ENCODE measurements around the gene CHN1.
A peak's percentile ranks its signal among the peaks of the same experiment; 100 is the strongest.

Gene CHN1

DNA sequence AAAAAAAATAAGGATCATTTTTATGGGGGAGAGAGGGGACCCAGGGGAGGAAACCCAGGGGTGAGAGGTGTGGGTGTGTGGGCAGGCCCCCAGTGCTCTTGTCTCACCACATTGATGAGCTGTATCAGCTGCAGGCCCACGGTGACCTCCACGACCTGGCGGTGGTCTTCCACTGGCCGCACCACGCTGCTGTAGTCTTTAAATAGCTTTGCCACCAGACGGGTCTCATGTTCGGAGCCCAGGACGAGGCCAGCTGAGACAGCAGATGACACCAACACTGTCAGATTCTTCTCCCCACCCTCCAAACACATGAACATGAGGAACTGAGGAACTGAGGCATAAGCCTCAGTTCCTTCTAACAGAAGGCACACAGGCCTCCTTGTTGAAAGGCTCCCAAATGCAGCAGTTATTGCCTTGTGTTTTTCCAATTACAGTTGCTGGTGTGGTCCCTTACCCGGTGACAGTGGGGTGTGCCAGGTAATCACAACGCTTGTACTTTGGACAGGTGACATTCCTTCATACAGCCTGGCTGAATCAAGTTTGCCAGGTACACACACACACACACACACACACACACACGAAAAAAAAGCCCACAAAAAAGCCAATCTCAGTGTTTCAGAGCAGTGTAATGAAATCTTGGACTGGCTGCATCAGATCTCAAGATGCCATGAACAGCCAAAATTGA is 245.7 kb downstream of the CHN1 start:
- no peak for DNase-seq

DNA sequence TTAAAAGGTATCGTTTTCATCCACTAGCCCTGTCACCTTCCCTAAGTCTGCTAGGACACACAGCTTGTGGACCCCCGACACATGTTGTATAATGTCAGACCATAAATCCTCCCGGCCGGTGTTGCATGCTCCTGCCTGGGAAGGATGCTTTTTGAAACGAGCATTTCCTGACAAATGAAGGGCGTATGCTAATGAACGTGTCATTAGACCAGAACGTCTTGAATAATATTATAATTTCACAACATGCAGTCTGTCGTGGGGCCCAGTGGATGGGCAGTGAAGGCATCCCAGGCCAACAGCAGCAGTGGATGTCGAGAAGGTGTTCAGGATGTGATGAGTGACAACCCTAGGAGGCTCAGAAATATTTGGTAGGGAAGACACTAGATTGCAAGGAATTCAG is 248.4 kb downstream of the CHN1 start:
- DNase-seq: no peak

DNA sequence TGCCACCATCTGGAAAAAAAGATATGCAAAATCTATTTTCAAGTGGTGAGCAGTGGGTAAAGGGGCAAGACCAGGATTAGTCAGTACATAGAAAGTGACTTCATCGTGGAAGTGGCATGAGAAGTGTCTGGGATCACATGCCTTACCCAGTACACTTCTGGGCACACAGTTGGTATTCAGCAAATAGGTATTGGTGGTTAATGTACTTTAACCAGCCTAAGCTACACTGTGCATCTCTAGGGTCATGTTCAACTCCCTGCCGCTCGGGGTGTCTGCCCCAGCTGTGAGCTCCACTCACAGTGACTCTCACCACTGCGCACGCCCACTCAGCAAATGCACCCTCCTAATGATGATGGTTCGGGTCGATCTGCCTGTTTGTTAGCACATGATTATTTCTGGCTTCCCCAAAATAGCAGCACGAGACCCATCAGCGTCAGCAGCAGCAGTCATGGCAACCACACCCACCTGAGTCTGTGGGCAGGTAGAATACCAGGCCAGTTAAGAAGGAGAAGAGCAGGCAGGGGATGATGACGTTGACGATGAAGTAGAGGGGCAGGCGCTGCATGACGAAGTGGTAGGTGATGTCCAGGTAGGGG is 252.0 kb downstream of the CHN1 start:
- no peak for DNase-seq

DNA sequence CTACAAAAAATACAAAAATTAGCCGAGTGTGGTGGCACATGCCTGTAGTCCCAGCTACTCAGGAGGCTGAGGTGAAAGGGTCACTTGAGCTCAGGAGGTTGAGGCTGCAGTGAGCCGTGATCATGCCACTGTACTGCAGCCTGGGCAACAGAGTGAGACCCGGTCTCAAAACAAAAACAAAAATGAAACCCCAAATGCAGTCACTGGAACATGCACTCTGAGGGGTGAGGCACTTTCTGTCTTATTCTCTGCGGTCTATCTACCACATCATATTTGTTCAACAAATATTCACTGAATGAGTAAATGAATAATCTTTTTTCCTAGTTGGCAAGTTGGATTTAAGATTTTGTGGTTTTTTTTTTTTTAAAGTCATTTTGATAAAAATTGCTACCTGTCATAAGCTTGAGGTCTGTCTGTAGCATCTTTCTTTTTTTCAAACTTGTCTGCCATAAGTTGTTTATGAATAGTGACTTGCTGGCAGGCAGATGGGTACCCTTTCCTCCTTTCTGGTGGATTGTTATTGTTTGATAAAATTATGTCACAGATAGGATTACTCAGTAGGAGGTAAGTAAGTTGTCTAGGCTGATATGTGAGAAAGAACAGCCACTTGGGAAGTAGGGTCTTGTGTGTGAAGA is 252.7 kb downstream of the CHN1 start:
- DNase-seq: no peak

DNA sequence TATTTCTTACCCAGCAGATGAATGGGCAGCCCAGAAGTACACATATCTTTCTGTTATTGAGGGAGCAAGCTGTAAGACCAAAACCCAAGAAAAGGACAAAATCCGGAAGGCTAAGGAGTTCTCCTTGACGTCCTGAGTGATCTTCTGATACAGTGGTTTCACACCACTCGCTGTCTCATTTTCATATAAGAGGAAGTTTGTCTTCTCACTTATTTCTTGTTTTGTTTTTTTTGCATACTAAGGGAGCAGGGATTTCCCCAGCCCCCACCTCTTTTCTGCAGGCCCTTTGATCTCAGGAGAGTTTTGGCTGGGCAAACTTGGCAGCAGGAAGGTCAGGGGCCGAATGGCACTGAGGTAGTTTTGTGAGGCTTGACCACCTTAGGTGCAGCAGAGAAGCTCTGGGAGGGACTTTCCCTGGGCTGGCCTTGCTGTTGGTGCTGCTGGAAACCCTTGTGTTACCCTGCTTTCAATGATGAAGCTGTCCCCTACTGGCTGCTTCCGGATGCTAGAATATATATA is 254.2 kb downstream of the CHN1 start:
- DNase-seq: no peak

DNA sequence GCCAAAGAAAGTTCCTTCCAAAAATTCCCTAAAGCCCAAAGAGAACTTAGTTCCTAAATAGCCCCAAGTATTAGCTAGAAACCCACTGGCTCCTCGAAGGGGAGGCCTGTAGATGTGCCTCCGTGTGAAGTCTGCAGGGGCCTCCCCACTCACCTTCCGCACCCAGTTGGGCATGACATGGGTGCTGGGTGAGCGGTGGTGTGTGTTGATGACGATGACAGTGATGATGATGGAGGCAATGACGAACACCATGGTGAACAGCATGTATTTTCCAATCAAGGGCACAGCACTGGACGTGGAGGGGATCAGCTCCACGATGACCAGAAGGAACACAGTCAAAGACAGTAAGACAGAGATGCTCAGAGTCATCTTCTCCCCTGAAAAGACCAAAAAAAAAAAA is 255.4 kb downstream of the CHN1 start:
- DNase-seq: no peak

DNA sequence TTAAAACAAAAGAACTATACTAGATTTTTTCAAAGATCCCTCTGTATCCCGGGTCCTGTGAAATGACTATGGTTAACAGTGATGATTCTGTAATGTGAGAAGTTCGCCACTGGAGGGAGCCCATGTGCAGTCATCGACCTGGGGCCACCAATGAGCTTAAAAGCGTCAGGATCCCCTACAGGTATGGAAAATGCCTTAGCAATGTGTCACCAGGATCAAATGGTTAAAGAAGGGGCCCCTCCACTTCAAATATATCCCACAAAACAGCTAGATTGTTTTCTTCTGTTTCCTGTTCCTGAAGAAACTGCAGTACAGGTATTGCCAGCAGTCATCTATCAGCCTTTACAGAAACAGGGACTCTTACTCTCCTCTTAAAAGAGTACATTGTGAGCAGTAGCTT is 256.2 kb downstream of the CHN1 start:
- DNase-seq: peak; percentile 75 to 78
